HEK293 (cell line): ENCODE results near the gene XPNPEP1.

Experiments used
- CTCF ChIA-PET: fragments of 350-600 bp; formaldehyde crosslinking; extraction: SDS; loops from one replicate; lab custom pipeline; 2021; ENCODE audit warnings: antibody characterized with exemption; lab: Yijun Ruan, JAX
- POLR2A ChIA-PET: fragments of 300-600 bp; formaldehyde crosslinking; extraction: SDS; loops from one replicate; lab custom pipeline; 2020; ENCODE audit warnings: antibody characterized with exemption, inconsistent platforms; lab: Yijun Ruan, JAX
- H3K27ac ChIP-seq: fragments of 200-500 bp; sonication (Bioruptor generic); 2 replicates; pipeline ENCODE4 v1.5.1; 2014; ENCODE audit warnings: low read depth, low read length, control low read depth, inconsistent platforms; ENCODE audit errors: extremely low read depth
- H3K36me3 ChIP-seq, 2 experiments: fragments of 200-500 bp in 1 of 2; sonication (Bioruptor generic) in 1 of 2; 1 replicate in 1 of 2; 2 replicates in 1 of 2; pipeline ENCODE4 v1.5.1; 2014 to 2017; ENCODE audit warnings: inconsistent platforms in 2 of 2, low read length in 2 of 2; ENCODE audit not compliant: control insufficient read depth in 2 of 2, insufficient read depth in 1 of 2
- H3K4me1 ChIP-seq: fragments of 200-500 bp; sonication (Bioruptor generic); 2 replicates; pipeline ENCODE4 v1.5.1; 2014; ENCODE audit warnings: mild to moderate bottlenecking, low read length, inconsistent platforms; ENCODE audit not compliant: control insufficient read depth, insufficient read depth
- H3K4me3 ChIP-seq: 2 replicates; pipeline ENCODE4 v1.5.1; 2011; ENCODE audit warnings: low read depth, mild to moderate bottlenecking, control low read depth, low read length, moderate library complexity
- H3K9me3 ChIP-seq: fragments of 200-500 bp; sonication (Bioruptor generic); 2 replicates; pipeline ENCODE4 v1.5.1; 2014; ENCODE audit warnings: low read depth, low read length, inconsistent platforms; ENCODE audit not compliant: control insufficient read depth, insufficient read depth
- ATF2 ChIP-seq: fragments of 450-650 bp; formaldehyde crosslinking; IDR thresholded peaks from 2 replicates; pipeline ENCODE4 v1.5.1; 2016; ENCODE audit warnings: missing biosample characterization, missing genetic modification characterization, low read depth
- GLIS2 ChIP-seq: fragments of 450-650 bp; formaldehyde crosslinking; IDR thresholded peaks from 2 replicates; pipeline ENCODE4 v1.5.1; 2016; ENCODE audit warnings: missing biosample characterization, missing genetic modification characterization
- KLF16 ChIP-seq: fragments of 450-650 bp; formaldehyde crosslinking; IDR thresholded peaks from 2 replicates; pipeline ENCODE4 v1.5.1; 2017; ENCODE audit warnings: missing biosample characterization, missing genetic modification characterization
- MYNN ChIP-seq: fragments of 450-650 bp; formaldehyde crosslinking; IDR thresholded peaks from 2 replicates; pipeline ENCODE4 v1.5.1; 2016; ENCODE audit warnings: missing biosample characterization, missing genetic modification characterization, borderline replicate concordance
- PRDM2 ChIP-seq: fragments of 450-650 bp; formaldehyde crosslinking; IDR thresholded peaks from 2 replicates; pipeline ENCODE4 v1.5.1; 2016; ENCODE audit warnings: missing biosample characterization, missing genetic modification characterization, borderline replicate concordance
- ZNF112 ChIP-seq: fragments of 450-650 bp; formaldehyde crosslinking; IDR thresholded peaks from 2 replicates; pipeline ENCODE4 v1.5.0; 2017; ENCODE audit warnings: missing biosample characterization, missing genetic modification characterization
- ZNF114 ChIP-seq: fragments of 450-650 bp; formaldehyde crosslinking; IDR thresholded peaks from 2 replicates; pipeline ENCODE4 v1.5.0; 2017; ENCODE audit warnings: missing biosample characterization, missing genetic modification characterization
- ZNF121 ChIP-seq: fragments of 450-650 bp; formaldehyde crosslinking; IDR thresholded peaks from 2 replicates; pipeline ENCODE4 v1.5.1; 2016; ENCODE audit warnings: missing biosample characterization, missing genetic modification characterization
- ZNF274 ChIP-seq, 2 experiments: fragments of 200-500 bp in 1 of 2; fragments of 450-650 bp in 1 of 2; sonication (Bioruptor generic) in 1 of 2; formaldehyde crosslinking in 1 of 2; IDR thresholded peaks; 2 replicates each; pipeline versions ENCODE4 v1.5.1 to v1.6.1; 2014 to 2016; ENCODE audit warnings: borderline replicate concordance in 1 of 2, inconsistent platforms in 1 of 2, low read length in 1 of 2, missing biosample characterization in 1 of 2, missing genetic modification characterization in 1 of 2
- ZNF416 ChIP-seq: fragments of 450-650 bp; formaldehyde crosslinking; IDR thresholded peaks from 2 replicates; pipeline ENCODE4 v1.5.1; 2016; ENCODE audit warnings: missing biosample characterization, missing genetic modification characterization
- ZNF518A ChIP-seq: fragments of 450-650 bp; formaldehyde crosslinking; conservative IDR thresholded peaks from 2 replicates; pipeline ENCODE4 v1.5.1; 2016; ENCODE audit warnings: low read depth, missing biosample characterization, missing genetic modification characterization
- ZNF549 ChIP-seq: fragments of 450-650 bp; IDR thresholded peaks from 2 replicates; pipeline ENCODE4 v1.5.1; 2018; ENCODE audit warnings: missing biosample characterization, missing genetic modification characterization, mild to moderate bottlenecking, inconsistent platforms, moderate library complexity
- ZNF596 ChIP-seq: fragments of 450-650 bp; IDR thresholded peaks from 2 replicates; pipeline ENCODE4 v1.5.0; 2018; ENCODE audit warnings: missing biosample characterization, mild to moderate bottlenecking, missing genetic modification characterization, moderate library complexity
- ZNF623 ChIP-seq: fragments of 450-650 bp; formaldehyde crosslinking; IDR thresholded peaks from 2 replicates; pipeline ENCODE4 v1.5.1; 2016; ENCODE audit warnings: missing biosample characterization, missing genetic modification characterization
- ZNF626 ChIP-seq: fragments of 450-650 bp; sonication (Bioruptor Pico); formaldehyde crosslinking; IDR thresholded peaks from 2 replicates; pipeline ENCODE4 v1.5.1; 2018; ENCODE audit warnings: missing biosample characterization, missing genetic modification characterization, inconsistent platforms
- ZNF660 ChIP-seq: fragments of 450-650 bp; IDR thresholded peaks from 2 replicates; pipeline ENCODE4 v1.5.1; 2018; ENCODE audit warnings: missing biosample characterization, mild to moderate bottlenecking, missing genetic modification characterization

The XPNPEP1 gene

GRCh38 chr10:109819807-109820206, 103.5 kb downstream of the XPNPEP1 start:
- TF ChIP-seq ATF2 (tag by site-specific recombination), result no peak
- no peak for TF ChIP-seq ZNF121 (tag by site-specific recombination)
- TF ChIP-seq ZNF518A (tag by site-specific recombination), result no peak
- no peak for TF ChIP-seq MYNN (tag by site-specific recombination)
- TF ChIP-seq GLIS2 (tag by site-specific recombination), result no peak
- no peak for TF ChIP-seq ZNF623
- TF ChIP-seq ZNF660 (tag by site-specific recombination), result no peak
- TF ChIP-seq ZNF626 (tag by site-specific recombination), result no peak
- TF ChIP-seq ZNF114 (tag by site-specific recombination), result no peak
- TF ChIP-seq KLF16 (tag by site-specific recombination), result no peak
- TF ChIP-seq PRDM2 (tag by site-specific recombination), result no peak
- TF ChIP-seq ZNF596, result no peak
- no peak for TF ChIP-seq ZNF416 (tag by site-specific recombination)
- no peak for TF ChIP-seq ZNF274 (IDR thresholded peaks at IDR 0.05; ENCODE audit: low read length)
- no peak for TF ChIP-seq ZNF274 (tag by site-specific recombination; IDR thresholded peaks at IDR 0.05; ENCODE audit: borderline replicate concordance)
- TF ChIP-seq ZNF112 (tag by site-specific recombination), result no peak
- TF ChIP-seq ZNF549, result no peak
- TF ChIP-seq, all 188 proteins: peak for 0
- Histone ChIP-seq H3K9me3 (no peaks in the 10 kb centered on the region), H3K4me3 (no peak overlapping the region), H3K27ac (no peak overlapping the region), H3K4me1 (no peaks in the 10 kb centered on the region), H3K36me3 (no peaks in the 10 kb centered on the region)
- CTCF ChIA-PET, result no interaction called here
- POLR2A ChIA-PET, result no interaction called here
